GM12878 (cell line): ENCODE data around the gene RASGRF2. TPM values are rescaled to one million over a fixed set of nuclear protein-coding genes. Genes with fewer than 3 reads are reported as not detected.

Experiments used
- ATAC-seq: fragments of 200-7000 bp; cut with Tn5 transposase; 3 replicates; pipeline ENCODE4 v1.9.1; 2020; ENCODE audit warnings: mild to moderate bottlenecking, moderate library complexity
- BruUV-seq: library from RNA; stranded (reverse); fragments of 400-500 nt; replicated peaks from 2 replicates; lab custom pipeline; 2021; lab: Mats Ljungman, UMichigan
- CTCF ChIA-PET: fragments of 300-600 bp; sonication (Branson Sonifier 250); formaldehyde crosslinking; extraction: SDS; loops from one replicate; lab custom pipeline; 2021; ENCODE audit warnings: inconsistent platforms; lab: Yijun Ruan, JAX
- POLR2A ChIA-PET: fragments of 350-600 bp; formaldehyde crosslinking; extraction: SDS; loops from one replicate; lab custom pipeline; 2021; ENCODE audit warnings: inconsistent platforms; lab: Charles Lee
- RAD21 ChIA-PET: fragments of 300-600 bp; sonication (Branson Sonifier 250); formaldehyde crosslinking; loops from one replicate; lab custom pipeline; 2023; ENCODE audit warnings: antibody characterized with exemption; ENCODE audit not compliant: unreplicated experiment; lab: Charles Lee
- SMC1A ChIA-PET: fragments of 300-600 bp; sonication (Branson Sonifier 250); formaldehyde crosslinking; loops from one replicate; lab custom pipeline; 2023; ENCODE audit not compliant: unreplicated experiment, uncharacterized antibody; lab: Charles Lee
- DNase-seq: peaks from one replicate; pipeline ENCODE4 v3.0.0-alpha.2; 2011; ENCODE audit warnings: low read depth, low spot score
- FAIRE-seq: peaks from 3 replicates; lab custom pipeline; 2011; peaks lifted over from hg19 to GRCh38; lab: Jason Lieb, UNC
- H2AFZ ChIP-seq: 2 replicates; pipeline ENCODE4 v1.6.0; 2011; ENCODE audit warnings: low read depth, low read length, control low read depth; ENCODE audit not compliant: control insufficient read depth
- H3K27ac ChIP-seq: 2 replicates; pipeline ENCODE4 v1.5.1; 2011; ENCODE audit warnings: control low read depth; ENCODE audit not compliant: control insufficient read depth, insufficient read depth
- H3K27me3 ChIP-seq, 2 experiments: replicated peaks in 1 of 2; 2 replicates each; pipeline versions ENCODE4 v1.6.0 to v1.6.1; 2011; ENCODE audit warnings: low read length in 1 of 2; ENCODE audit not compliant: control insufficient read depth in 2 of 2, insufficient read depth in 2 of 2
- H3K36me3 ChIP-seq, 2 experiments: 2 replicates each; pipeline ENCODE4 v1.5.1; 2011; ENCODE audit warnings: low read length in 1 of 2; ENCODE audit not compliant: control insufficient read depth in 2 of 2, insufficient read depth in 2 of 2
- H3K4me1 ChIP-seq: 2 replicates; pipeline ENCODE4 v1.6.1; 2011; ENCODE audit warnings: mild to moderate bottlenecking, low read length, moderate library complexity, mixed read lengths; ENCODE audit not compliant: control insufficient read depth, insufficient read depth
- H3K4me2 ChIP-seq: 2 replicates; pipeline ENCODE4 v1.6.0; 2011; ENCODE audit warnings: control low read depth; ENCODE audit not compliant: control insufficient read depth, insufficient read depth
- H3K4me3 ChIP-seq: fragments of 200-600 bp; sonication (generic); 2 replicates; pipeline ENCODE4 v1.5.1; 2016
- H3K79me2 ChIP-seq: 2 replicates; pipeline ENCODE4 v1.6.0; 2011; ENCODE audit warnings: low read length; ENCODE audit not compliant: control insufficient read depth, insufficient read depth
- H3K9ac ChIP-seq: 2 replicates; pipeline ENCODE4 v1.8.0; 2011; ENCODE audit warnings: low read length, control low read depth, mixed read lengths; ENCODE audit not compliant: control insufficient read depth, insufficient read depth
- H3K9me3 ChIP-seq: replicated peaks from 3 replicates; pipeline ENCODE4 v1.5.1; 2011; ENCODE audit warnings: mild to moderate bottlenecking, low read length; ENCODE audit not compliant: control insufficient read depth, insufficient read depth
- H4K20me1 ChIP-seq: 2 replicates; pipeline ENCODE4 v1.6.0; 2011; ENCODE audit not compliant: control insufficient read depth, insufficient read depth
- KDM1A ChIP-seq: fragments of 200-600 bp; sonication (generic); IDR thresholded peaks from 2 replicates; pipeline ENCODE4 v1.6.1; 2016; ENCODE audit warnings: borderline replicate concordance
- RAD51 ChIP-seq: fragments of 450-650 bp; IDR thresholded peaks from 2 replicates; pipeline ENCODE4 v1.6.1; 2016; ENCODE audit warnings: moderate library complexity, mild to moderate bottlenecking, inconsistent platforms
- SIN3A ChIP-seq: IDR thresholded peaks from 2 replicates; pipeline ENCODE4 v1.6.1; 2012; ENCODE audit warnings: low read depth, low read length, improper control_type of control experiment
- SMAD1 ChIP-seq: fragments of 450-650 bp; IDR thresholded peaks from 2 replicates; pipeline ENCODE4 v1.6.1; 2018; ENCODE audit warnings: mild to moderate bottlenecking, low read depth; ENCODE audit not compliant: partially characterized antibody
- WGBS: methylation state at CpG from one replicate; pipeline ENCODE4 v1.1.6; 2016; ENCODE audit warnings: low lambda C conversion rate; ENCODE audit not compliant: insufficient replicate concordance, insufficient coverage; ENCODE audit errors: missing lambda C conversion rate; 5-methylcytosine and 5-hydroxymethylcytosine counted together
- in situ Hi-C: fragments of 300-500 bp; cut with MboI; formaldehyde crosslinking; loops from 9 replicates; pipeline ENCODE4 v1.14.3; 2018; ENCODE audit warnings: mixed read lengths
- intact Hi-C: fragments of 100-400 bp; cut with micrococcal nuclease; formaldehyde crosslinking; loops from one replicate; pipeline ENCODE4 v1.14.2; 2022; ENCODE audit not compliant: unreplicated experiment
- polyA plus RNA-seq, 11 experiments: library from polyadenylated mRNA; depleted of rRNA in 4 of 11; unstranded in 6 of 11; stranded (reverse) in 5 of 11; fragments of >200 nt; fragmentation: Nextera tagmentation in 4 of 11; fragmentation: Illumina TruSeq in 1 of 11; extraction: Ambion mirVana in 4 of 11; extraction: Trizol in 1 of 11; gene quantifications; 1 replicate in 1 of 11; 2 replicates in 10 of 11; pipeline versions ENCODE4 v1.2.1 to v1.2.3, GENCODE V29; 2011 to 2016; ENCODE audit warnings: inconsistent platforms in 2 of 11, missing spikeins in 2 of 11, low read depth in 1 of 11
- total RNA-seq, 4 experiments: library from RNA; depleted of rRNA in 3 of 4; stranded (reverse); fragments of >200 nt in 3 of 4; fragmentation: Illumina TruSeq in 1 of 4; extraction: Trizol in 1 of 4; gene quantifications; 2 replicates each; pipeline versions ENCODE4 v1.2.1 to v1.2.3, GENCODE V29; 2013 to 2021
- TF ChIP-seq, protein P1 (sequence below): fragments of 450-650 bp; IDR thresholded peaks from 2 replicates; pipeline ENCODE4 v1.6.1; 2017; ENCODE audit warnings: antibody characterized with exemption, mild to moderate bottlenecking, moderate library complexity
- TF ChIP-seq, protein P2 (sequence below): fragments of 450-650 bp; IDR thresholded peaks from 2 replicates; pipeline ENCODE4 v1.6.1; 2016; ENCODE audit warnings: mild to moderate bottlenecking

Gene RASGRF2
- total and polyA plus RNA-seq, 10 of the 15 experiments (the other 5 are each of a cell fraction or from before 2014, with no cell fraction given): 0.05 to 0.24 (median 0.07) TPM

DNA sequence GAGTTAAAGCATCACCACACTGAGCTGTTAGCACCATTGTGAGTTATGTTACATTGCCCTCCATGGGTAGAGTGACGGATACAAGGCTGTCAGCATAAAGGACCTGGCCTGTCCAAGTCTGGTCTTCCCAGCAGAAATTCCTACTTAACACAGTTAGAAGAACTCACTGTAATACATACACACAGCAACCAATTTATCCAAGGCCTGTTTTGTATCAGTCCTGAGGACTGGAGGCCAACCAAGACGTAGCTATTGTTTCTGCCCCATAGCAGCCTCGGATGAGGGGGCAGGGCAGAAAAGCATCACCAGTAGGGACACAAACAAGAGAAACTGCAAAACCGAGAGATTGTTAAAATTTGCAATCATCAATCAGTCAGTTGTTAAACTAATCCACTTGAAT, 206.9 kb downstream of the RASGRF2 start:
- intact Hi-C loops: loop anchor here (10.0 kb wide), 1 partner anchor 282 kb away; no protein-coding TSS in a partner anchor
- no peaks in the 10 kb centered on the region for H3K9me3 ChIP-seq
- no peak overlapping the region for H3K4me2 ChIP-seq
- H3K4me3 ChIP-seq: no peak overlapping the region
- no peaks in the 10 kb centered on the region for H4K20me1 ChIP-seq
- in situ Hi-C loops: loop anchor here (10.0 kb wide), 1 partner anchor 462 kb away; no protein-coding TSS in a partner anchor
- peaks cover 5% of the 10 kb centered on the region; the same call in 1 of the 2 replicates for H3K4me1 ChIP-seq
- FAIRE-seq (no peak), DNase-seq (no peak), ATAC-seq (no peak)
- H3K79me2 ChIP-seq: no peaks in the 10 kb centered on the region
- no peak overlapping the region for H2AFZ ChIP-seq
- 44% methylated on average over 4 of the region's 4 CpGs for WGBS
- 0 out of 4 replicates have a peak, but pooled peaks cover 0 to 1% of the 10 kb centered on the region in 2 experiments for H3K27me3 ChIP-seq
- RAD21 ChIA-PET: interaction anchor here (2.2 kb wide), 1 partner anchor 480 kb away, joined by 11 read pairs; no protein-coding TSS in a partner anchor
- no peak overlapping the region for H3K27ac ChIP-seq
- SMC1A ChIA-PET: interaction anchor here (0.7 to 2.6 kb wide), 9 partner anchors 12 to 479 kb away, joined by 3 to 13 read pairs (median 4); no protein-coding TSS in a partner anchor
- POLR2A ChIA-PET: no interaction called here
- no peaks in the 10 kb centered on the region for H3K36me3 ChIP-seq
- TF ChIP-seq SMAD1: no peak
- no peak for TF ChIP-seq RAD51
- TF ChIP-seq KDM1A: no peak
- no peak for TF ChIP-seq SIN3A
- TF ChIP-seq, protein P1, sequence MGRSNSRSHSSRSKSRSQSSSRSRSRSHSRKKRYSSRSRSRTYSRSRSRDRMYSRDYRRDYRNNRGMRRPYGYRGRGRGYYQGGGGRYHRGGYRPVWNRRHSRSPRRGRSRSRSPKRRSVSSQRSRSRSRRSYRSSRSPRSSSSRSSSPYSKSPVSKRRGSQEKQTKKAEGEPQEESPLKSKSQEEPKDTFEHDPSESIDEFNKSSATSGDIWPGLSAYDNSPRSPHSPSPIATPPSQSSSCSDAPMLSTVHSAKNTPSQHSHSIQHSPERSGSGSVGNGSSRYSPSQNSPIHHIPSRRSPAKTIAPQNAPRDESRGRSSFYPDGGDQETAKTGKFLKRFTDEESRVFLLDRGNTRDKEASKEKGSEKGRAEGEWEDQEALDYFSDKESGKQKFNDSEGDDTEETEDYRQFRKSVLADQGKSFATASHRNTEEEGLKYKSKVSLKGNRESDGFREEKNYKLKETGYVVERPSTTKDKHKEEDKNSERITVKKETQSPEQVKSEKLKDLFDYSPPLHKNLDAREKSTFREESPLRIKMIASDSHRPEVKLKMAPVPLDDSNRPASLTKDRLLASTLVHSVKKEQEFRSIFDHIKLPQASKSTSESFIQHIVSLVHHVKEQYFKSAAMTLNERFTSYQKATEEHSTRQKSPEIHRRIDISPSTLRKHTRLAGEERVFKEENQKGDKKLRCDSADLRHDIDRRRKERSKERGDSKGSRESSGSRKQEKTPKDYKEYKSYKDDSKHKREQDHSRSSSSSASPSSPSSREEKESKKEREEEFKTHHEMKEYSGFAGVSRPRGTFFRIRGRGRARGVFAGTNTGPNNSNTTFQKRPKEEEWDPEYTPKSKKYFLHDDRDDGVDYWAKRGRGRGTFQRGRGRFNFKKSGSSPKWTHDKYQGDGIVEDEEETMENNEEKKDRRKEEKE: no peak
- TF ChIP-seq, protein P2, sequence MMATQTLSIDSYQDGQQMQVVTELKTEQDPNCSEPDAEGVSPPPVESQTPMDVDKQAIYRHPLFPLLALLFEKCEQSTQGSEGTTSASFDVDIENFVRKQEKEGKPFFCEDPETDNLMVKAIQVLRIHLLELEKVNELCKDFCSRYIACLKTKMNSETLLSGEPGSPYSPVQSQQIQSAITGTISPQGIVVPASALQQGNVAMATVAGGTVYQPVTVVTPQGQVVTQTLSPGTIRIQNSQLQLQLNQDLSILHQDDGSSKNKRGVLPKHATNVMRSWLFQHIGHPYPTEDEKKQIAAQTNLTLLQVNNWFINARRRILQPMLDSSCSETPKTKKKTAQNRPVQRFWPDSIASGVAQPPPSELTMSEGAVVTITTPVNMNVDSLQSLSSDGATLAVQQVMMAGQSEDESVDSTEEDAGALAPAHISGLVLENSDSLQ: no peak
- CTCF ChIA-PET: interaction anchor here (0.7 to 4.2 kb wide), 9 partner anchors 9 to 498 kb away, joined by 3 to 24 read pairs (median 10); no protein-coding TSS in a partner anchor
- no peak overlapping the region for H3K9ac ChIP-seq
- no TSS peak for BruUV-seq
